Stimulated activated CD4-positive, alpha-beta T cell treated with anti-CD3 and anti-CD28 coated beads, Interleukin-2, amount 100 ng/mL, for 48 hours (primary cell): ENCODE measurements around the gene KLHL41.
A peak's percentile ranks its signal among the peaks of the same experiment; 100 is the strongest.
"Not testable (repeated sequence)": the region's sequence is repeated elsewhere in the genome, so short reads cannot be mapped to it uniquely, and the experiment has no call there.

ENCODE experiments used
- DNase-seq, 2 donors: peaks; one replicate each; pipeline ENCODE4 v3.0.0-alpha.2; 2020

KLHL41 gene

GRCh38 chr2:169573160-169573973 is 63.9 kb downstream of the KLHL41 start, which contains the start of gene FASTKD1:
TSS of gene FASTKD1 (minus strand) at chr2:169573865. CDS start at chr2:169572029, 1,836 bp downstream.
- DNase-seq, result peak; percentile 80 to 83

- no peak for DNase-seq
Measured at GRCh38 chr2:169573974-169574299, 64.4 kb downstream of the KLHL41 start.

DNA sequence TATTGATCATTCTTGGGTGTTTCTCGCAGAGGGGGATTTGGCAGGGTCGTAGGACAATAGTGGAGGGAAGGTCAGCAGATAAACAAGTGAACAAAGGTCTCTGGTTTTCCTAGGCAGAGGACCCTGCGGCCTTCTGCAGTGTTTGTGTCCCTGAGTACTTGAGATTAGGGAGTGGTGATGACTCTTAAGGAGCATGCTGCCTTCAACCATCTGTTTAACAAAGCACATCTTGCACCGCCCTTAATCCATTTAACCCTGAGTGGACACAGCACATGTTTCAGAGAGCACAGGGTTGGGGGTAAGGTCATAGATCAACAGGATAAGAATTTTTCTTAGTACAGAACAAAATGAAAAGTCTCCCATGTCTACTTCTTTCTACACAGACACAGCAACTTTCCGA is 65.0 kb downstream of the KLHL41 start:
- not testable (repeated sequence) for DNase-seq

DNA sequence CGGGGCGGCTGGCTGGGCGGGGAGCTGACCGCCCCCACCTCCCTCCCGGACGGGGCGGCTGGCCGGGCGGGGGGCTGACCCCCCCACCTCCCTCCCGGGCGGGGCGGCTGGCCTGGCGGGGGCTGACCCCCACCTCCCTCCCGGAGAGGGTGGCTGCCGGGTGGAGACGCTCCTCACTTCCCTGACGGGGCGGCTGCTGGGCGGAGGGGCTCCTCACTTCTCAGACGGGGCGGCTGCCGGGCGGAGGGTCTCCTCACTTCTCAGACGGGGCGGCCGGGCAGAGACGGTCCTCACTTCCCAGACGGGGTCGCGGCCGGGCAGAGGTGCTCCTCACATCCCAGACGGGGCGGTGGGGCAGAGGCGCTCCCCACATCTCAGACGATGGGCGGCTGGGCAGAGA is 65.8 kb downstream of the KLHL41 start:
- DNase-seq, result not testable (repeated sequence)
